ENCODE data around the gene TSR3. TPM values are rescaled to one million over a fixed set of nuclear protein-coding genes. Genes with fewer than 3 reads are reported as not detected.
A peak's percentile ranks its signal among the peaks of the same experiment; 100 is the strongest.

Gene TSR3
- total RNA-seq, 1 experiment from 2014 or later = 52.7 TPM

- intact Hi-C loops (cut with micrococcal nuclease) = no loop called here
- Histone ChIP-seq H3K4me1 (ENCODE audit: control insufficient read depth in 1 of 2, insufficient read depth in 2 of 2, low read length in 2 of 2) (peaks cover 35 to 53% of the 10 kb centered on the region in 2 experiments), H2AFZ (ENCODE audit: low read depth, low read length, poor library complexity, severe bottlenecking) (no peak overlapping the region), H3K36me3 (ENCODE audit: control insufficient read depth in 1 of 2, insufficient read depth in 2 of 2, low read length in 2 of 2) (no peaks in the 10 kb centered on the region; a peak in 1 of 4 replicates), H3K9me3 (ENCODE audit: control insufficient read depth in 1 of 2, insufficient read depth in 1 of 2, low read depth in 1 of 2, low read length in 2 of 2) (no peaks in the 10 kb centered on the region), H3K79me2 (ENCODE audit: insufficient read depth, low read length) (peaks cover 89% of the 10 kb centered on the region), H3K9ac (ENCODE audit: low read length) (no peak overlapping the region), H3K27me3 (ENCODE audit: insufficient read depth, low read length) (no peaks in the 10 kb centered on the region), H3K4me3 (replicated peaks in 1 of 2; ENCODE audit: low read depth in 1 of 2, low read length in 2 of 2) (no peak overlapping the region), H3K4me2 (ENCODE audit: low read length) (no peak overlapping the region), H3K27ac (ENCODE audit: low read depth, low read length) (no peak overlapping the region), H4K20me1 (ENCODE audit: insufficient read depth) (no peaks in the 10 kb centered on the region), H3K9me2 (ENCODE audit: insufficient read depth) (no peaks in the 10 kb centered on the region)
- CTCF ChIA-PET = no interaction called here
- POLR2A ChIA-PET = no interaction called here
- RAD21 ChIA-PET (ENCODE audit: low non-redundant PET in 1 of 2, low total read pairs in 2 of 2, uncharacterized antibody in 2 of 2, unreplicated experiment in 2 of 2) = no interaction called here
- ATAC-seq (no peak), DNase-seq (ENCODE audit: low read depth, low spot score) (no peak)
- no peak for TF ChIP-seq RAD21 (IDR thresholded peaks at IDR 0.05; ENCODE audit: low read depth)
- BruUV-seq (replicated peaks) = no TSS peak
These were observed 3.3 kb upstream of the TSR3 start for GRCh38 chr16:1354815-1355540.

GRCh38 chr16:1351215-1351581, 480 bp downstream of the TSR3 start:
- RAD21 ChIA-PET (ENCODE audit: low non-redundant PET in 1 of 2, low total read pairs in 2 of 2, uncharacterized antibody in 2 of 2, unreplicated experiment in 2 of 2) = no interaction called here
- Histone ChIP-seq H3K9ac (ENCODE audit: low read length) (peak overlapping the region; percentile 86), H3K36me3 (ENCODE audit: control insufficient read depth in 1 of 2, insufficient read depth in 2 of 2, low read length in 2 of 2) (peaks cover 0 to 9% of the 10 kb centered on the region in 2 experiments; a peak in 1 of 4 replicates), H3K4me3 (replicated peaks in 1 of 2; ENCODE audit: low read depth in 1 of 2, low read length in 2 of 2) (peak overlapping the region; percentile 91 to 99), H3K27me3 (ENCODE audit: insufficient read depth, low read length) (no peaks in the 10 kb centered on the region), H3K27ac (ENCODE audit: low read depth, low read length) (peak overlapping the region; percentile 81), H4K20me1 (ENCODE audit: insufficient read depth) (no peaks in the 10 kb centered on the region), H3K79me2 (ENCODE audit: insufficient read depth, low read length) (peaks cover 60% of the 10 kb centered on the region), H3K9me3 (ENCODE audit: control insufficient read depth in 1 of 2, insufficient read depth in 1 of 2, low read depth in 1 of 2, low read length in 2 of 2) (no peaks in the 10 kb centered on the region), H3K4me1 (ENCODE audit: control insufficient read depth in 1 of 2, insufficient read depth in 2 of 2, low read length in 2 of 2) (peaks cover 14 to 22% of the 10 kb centered on the region in 2 experiments), H2AFZ (ENCODE audit: low read depth, low read length, poor library complexity, severe bottlenecking) (no peak overlapping the region), H3K4me2 (ENCODE audit: low read length) (peak overlapping the region; percentile 78), H3K9me2 (ENCODE audit: insufficient read depth) (no peaks in the 10 kb centered on the region)
- POLR2A ChIA-PET = no interaction called here
- CTCF ChIA-PET = no interaction called here
- TF ChIP-seq CBX3 (IDR thresholded peaks at IDR 0.05; ENCODE audit: low read depth) (no peak), YY1 (IDR thresholded peaks at IDR 0.05; ENCODE audit: extremely low read depth, insufficient replicate concordance, low read depth, low read length) (no peak), EGR1 (IDR thresholded peaks at IDR 0.05; ENCODE audit: low read depth) (no peak), TCF7L2 (IDR thresholded peaks at IDR 0.05; ENCODE audit: borderline replicate concordance, extremely low read depth, insufficient read depth, insufficient read length) (no peak), ELF1 (IDR thresholded peaks at IDR 0.05; ENCODE audit: borderline replicate concordance, low read depth) (no peak)
- ATAC-seq (peak; percentile 24), DNase-seq (ENCODE audit: low read depth, low spot score) (no peak)
- BruUV-seq (replicated peaks) = no TSS peak
- intact Hi-C loops (cut with micrococcal nuclease) = no loop called here
